Measurements from ENCODE around the gene CCDC171. TPM values are rescaled to one million over a fixed set of nuclear protein-coding genes. Genes with fewer than 3 reads are reported as not detected.

CCDC171 gene
- total RNA-seq, 1 experiment from 2014 or later = 2.4 TPM

GRCh38 chr9:16004613-16005012 is 451.8 kb downstream of the CCDC171 start:
- Mint-ChIP-seq H3K4me3 (no peak overlapping the region), H3K27ac (no peak overlapping the region), H3K36me3 (ENCODE audit: insufficient read depth in 1 of 3, low read depth in 3 of 3) (no peaks in the 10 kb centered on the region; a peak in 1 of 7 replicates), H3K4me1 (peaks cover 9 to 15% of the 10 kb centered on the region in 2 experiments), H3K9me3 (peaks cover 0 to 2% of the 10 kb centered on the region in 2 experiments; a peak in 2 of 5 replicates), H3K27me3 (ENCODE audit: low read depth) (no peaks in the 10 kb centered on the region)
- Histone ChIP-seq H3K23ac (ENCODE audit: insufficient read length, low read depth, low read length) (no peak overlapping the region), H3T11ph (ENCODE audit: low read length) (no peak overlapping the region), H3K79me2 (ENCODE audit: insufficient read depth, low read length) (no peaks in the 10 kb centered on the region), H3K27ac (ENCODE audit: insufficient read length, low read depth, low read length) (no peak overlapping the region), H3K79me1 (ENCODE audit: insufficient read depth, low read depth, low read length, poor library complexity, severe bottlenecking) (no peaks in the 10 kb centered on the region), H3K4me2 (ENCODE audit: insufficient read depth, insufficient read length, low read length) (no peak overlapping the region), H3K14ac (ENCODE audit: insufficient read depth, low read length) (no peak overlapping the region), H4K91ac (ENCODE audit: insufficient read length, low read depth, low read length) (no peak overlapping the region), H2BK12ac (ENCODE audit: insufficient read length, low read depth, low read length) (no peak overlapping the region), H2BK120ac (ENCODE audit: low read depth, low read length, poor library complexity, severe bottlenecking) (no peak overlapping the region), H2BK20ac (ENCODE audit: low read depth, low read length, poor library complexity, severe bottlenecking) (no peak overlapping the region), H2BK5ac (ENCODE audit: insufficient read length, low read length) (no peak overlapping the region), H3K56ac (ENCODE audit: insufficient read length, low read depth, low read length) (no peak overlapping the region), H3K4me1 (ENCODE audit: insufficient read depth, low read length) (no peaks in the 10 kb centered on the region), H2AK5ac (ENCODE audit: insufficient read length, low read length) (no peak overlapping the region), H2BK15ac (ENCODE audit: low read depth, low read length) (no peak overlapping the region), H4K5ac (ENCODE audit: insufficient read length, low read depth, low read length) (no peak overlapping the region), H2AFZ (ENCODE audit: low read length) (no peak overlapping the region), H4K8ac (replicated peaks; ENCODE audit: insufficient read length, low read depth, low read length) (no peak overlapping the region), H3K9me3 (ENCODE audit: control insufficient read depth, low read depth, low read length) (no peaks in the 10 kb centered on the region), H3K27me3 (ENCODE audit: insufficient read depth, low read length) (no peaks in the 10 kb centered on the region), H3K23me2 (ENCODE audit: insufficient read length, low read depth, low read length, poor library complexity, severe bottlenecking) (no peaks in the 10 kb centered on the region), H3K9ac (ENCODE audit: extremely low read depth, insufficient read length, low read length) (no peak overlapping the region), H4K20me1 (ENCODE audit: control insufficient read depth, insufficient read depth, insufficient read length) (no peaks in the 10 kb centered on the region), H3K18ac (ENCODE audit: insufficient read length, low read depth, low read length) (no peak overlapping the region), H3K4ac (ENCODE audit: low read depth, low read length) (no peak overlapping the region)
- WGBS (ENCODE audit: extremely low coverage, insufficient read length, low lambda C conversion rate) = no CpG with 5 or more reads among the region's 6 CpGs
- DNase-seq = no peak
- no peak for TF ChIP-seq CTCF (conservative IDR thresholded peaks at IDR 0.05)

Data from H9 (cell line).